ENCODE data around the gene PIP5K1C.
"Not testable (repeated sequence)": the region's sequence is repeated elsewhere in the genome, so short reads cannot be mapped to it uniquely, and the experiment has no call there.

PIP5K1C gene

DNA sequence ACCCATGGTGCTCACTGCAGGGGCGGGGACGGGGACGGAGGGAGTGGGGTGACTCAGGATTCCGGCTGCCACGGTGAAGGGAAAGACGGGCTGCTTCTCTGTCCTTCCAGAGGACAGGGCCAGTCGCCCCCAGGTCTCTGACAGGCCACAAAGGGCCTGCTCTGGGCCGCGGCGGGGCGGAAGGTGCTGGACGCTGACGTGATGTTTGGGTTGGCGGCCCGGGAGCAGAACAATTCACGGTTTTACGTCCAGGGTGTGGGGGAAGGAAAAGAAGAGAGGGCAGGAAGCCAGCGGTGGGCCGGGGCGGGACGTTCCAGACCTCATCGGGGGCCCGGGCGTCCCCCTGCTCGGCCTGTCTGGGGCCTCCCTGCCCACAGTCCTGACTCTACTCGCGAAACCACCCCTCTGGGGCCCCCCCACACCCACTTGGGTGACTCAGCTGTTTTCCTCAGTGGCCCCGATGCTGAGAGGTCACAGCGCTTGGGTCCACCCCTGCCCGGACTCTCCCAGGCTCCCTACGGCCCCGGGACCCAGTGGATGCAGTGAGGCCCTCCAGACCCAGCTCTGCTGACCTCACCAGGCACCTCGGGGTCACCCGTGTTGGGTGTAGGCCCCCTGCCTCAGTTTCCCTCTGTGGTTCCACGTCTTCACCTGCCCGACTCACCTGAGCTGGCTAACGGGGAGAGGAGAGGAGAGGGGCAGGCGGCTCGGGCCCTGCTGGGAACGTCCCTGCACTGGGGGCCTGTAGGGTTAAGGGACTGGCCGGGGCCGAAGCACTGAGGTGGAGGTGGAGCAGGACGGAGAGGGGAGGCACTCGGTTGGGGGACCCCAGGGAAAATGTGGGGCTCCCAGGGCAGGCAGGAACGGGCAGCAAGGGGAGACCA, 29.2 kb downstream of the PIP5K1C start:
- Histone ChIP-seq H3K27ac (no peak overlapping the region), H3K4me3 (no peak overlapping the region), H3K9me3 (ENCODE audit: low read depth, low read length) (no peaks in the 10 kb centered on the region), H3K9ac (ENCODE audit: insufficient read length) (no peak overlapping the region), H3K36me3 (ENCODE audit: insufficient read depth, low read length) (no peaks in the 10 kb centered on the region)
- no peak for DNase-seq (ENCODE audit: low read depth, low spot score)
- TF ChIP-seq POLR2AphosphoS5 (IDR thresholded peaks at IDR 0.05; ENCODE audit: borderline replicate concordance, low read depth, low read length): no peak
- TF ChIP-seq EZH2 (IDR thresholded peaks at IDR 0.05): no peak
- no peak for TF ChIP-seq FOXP2 (optimal IDR thresholded peaks at IDR 0.05; ENCODE audit: control extremely low read depth, extremely low read length, insufficient read depth)

DNA sequence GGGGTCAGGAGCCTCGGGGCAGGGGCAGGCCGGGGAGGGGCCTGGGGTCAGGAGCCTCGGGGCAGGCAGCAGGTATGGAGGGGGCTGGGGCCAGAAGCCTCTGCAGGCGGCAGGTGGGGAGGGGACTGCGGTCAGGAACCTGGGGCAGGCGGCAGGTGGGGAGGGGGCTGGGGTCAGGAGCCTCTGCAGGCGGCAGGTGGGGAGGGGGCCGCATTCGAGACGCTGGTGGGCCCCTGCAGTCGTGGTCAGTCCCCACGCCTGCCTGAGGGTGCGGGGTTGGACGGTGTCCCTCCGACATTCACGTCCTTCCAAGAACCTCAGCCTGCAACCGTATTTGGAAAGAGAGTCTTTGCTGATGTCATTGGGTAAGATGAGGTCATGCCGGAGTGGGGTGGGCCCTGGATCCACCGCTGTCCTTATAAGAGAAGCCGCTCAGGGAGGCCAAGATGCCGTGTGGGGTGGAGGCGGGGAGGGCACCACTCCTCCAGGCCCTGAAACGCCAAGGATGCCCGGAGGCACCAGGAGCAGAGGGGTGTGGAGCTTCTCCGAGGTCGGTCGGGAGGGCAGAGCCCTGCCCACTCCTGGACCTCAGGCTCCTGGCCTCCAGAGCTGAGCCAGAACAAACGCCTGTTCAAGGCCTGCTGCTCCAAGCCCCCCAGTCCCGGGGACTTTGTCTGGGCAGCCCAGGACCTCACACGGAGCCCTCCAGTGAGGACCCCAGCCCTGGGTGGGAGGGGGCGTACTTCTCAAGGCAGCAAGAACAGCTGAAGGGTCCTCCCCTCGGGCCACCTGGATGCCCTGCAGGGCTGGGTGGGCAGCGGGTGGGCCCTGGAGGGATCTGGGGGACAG, 30.1 kb downstream of the PIP5K1C start:
- DNase-seq (ENCODE audit: low read depth, low spot score): no peak
- no peak overlapping the region for H3K27ac ChIP-seq
- H3K4me3 ChIP-seq: no peak overlapping the region
- no peak for TF ChIP-seq POLR2AphosphoS5 (IDR thresholded peaks at IDR 0.05; ENCODE audit: borderline replicate concordance, low read depth, low read length)
- no peak for TF ChIP-seq FOXP2 (optimal IDR thresholded peaks at IDR 0.05; ENCODE audit: control extremely low read depth, extremely low read length, insufficient read depth)
- no peak for TF ChIP-seq EZH2 (IDR thresholded peaks at IDR 0.05)
- H3K36me3 ChIP-seq (ENCODE audit: insufficient read depth, low read length): no peaks in the 10 kb centered on the region
- no peak overlapping the region for H3K9ac ChIP-seq (ENCODE audit: insufficient read length)
- no peaks in the 10 kb centered on the region for H3K9me3 ChIP-seq (ENCODE audit: low read depth, low read length)

DNA sequence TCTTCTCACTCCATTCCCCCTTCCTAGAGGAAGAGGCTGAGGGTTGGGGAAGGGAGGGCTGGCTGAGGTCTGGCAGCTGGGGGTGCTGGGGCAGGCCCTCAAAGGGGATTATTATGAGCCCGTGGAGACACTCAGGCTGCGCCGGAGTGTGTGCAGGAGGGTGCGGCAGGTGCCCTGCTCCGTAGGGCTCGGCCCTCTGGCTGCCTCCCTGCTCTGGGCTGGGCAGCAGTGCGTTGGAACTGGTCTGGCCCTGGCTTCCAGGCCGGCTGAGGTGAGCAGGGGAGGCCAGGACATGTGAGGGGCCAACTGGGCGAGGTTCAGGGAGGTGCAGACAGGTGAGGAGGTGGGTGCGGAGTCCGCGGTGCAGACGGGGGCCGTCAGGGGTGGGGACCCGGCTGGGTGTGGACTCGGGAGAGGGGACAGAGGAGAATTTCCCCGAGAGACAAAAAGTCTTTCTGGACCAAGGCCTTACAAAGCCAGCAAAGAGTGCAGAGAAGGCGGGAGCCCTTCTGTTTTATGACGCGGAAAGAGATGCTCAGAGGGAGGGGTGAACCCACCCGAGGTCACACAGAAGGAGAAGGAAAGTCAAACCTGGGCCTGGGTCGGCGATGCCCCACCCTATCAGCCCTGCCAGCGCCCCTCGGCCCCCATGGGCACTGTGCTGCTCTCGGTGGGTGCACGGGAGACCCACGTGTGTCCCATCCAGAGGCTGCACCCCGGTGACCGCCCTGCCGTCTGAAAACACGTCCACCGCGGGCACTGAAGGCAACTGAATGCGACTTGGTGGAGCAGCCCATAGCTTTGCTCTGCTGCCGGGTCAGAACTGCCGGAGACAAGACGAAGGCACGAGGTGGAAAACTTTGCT, 31.0 kb downstream of the PIP5K1C start:
- H3K9me3 ChIP-seq (ENCODE audit: low read depth, low read length): no peaks in the 10 kb centered on the region
- DNase-seq (ENCODE audit: low read depth, low spot score): no peak
- H3K27ac ChIP-seq: no peak overlapping the region
- TF ChIP-seq EZH2 (IDR thresholded peaks at IDR 0.05) (no peak), FOXP2 (optimal IDR thresholded peaks at IDR 0.05; ENCODE audit: control extremely low read depth, extremely low read length, insufficient read depth) (no peak), POLR2AphosphoS5 (IDR thresholded peaks at IDR 0.05; ENCODE audit: borderline replicate concordance, low read depth, low read length) (no peak)
- no peaks in the 10 kb centered on the region for H3K36me3 ChIP-seq (ENCODE audit: insufficient read depth, low read length)
- H3K9ac ChIP-seq (ENCODE audit: insufficient read length): no peak overlapping the region
- no peak overlapping the region for H3K4me3 ChIP-seq

DNA sequence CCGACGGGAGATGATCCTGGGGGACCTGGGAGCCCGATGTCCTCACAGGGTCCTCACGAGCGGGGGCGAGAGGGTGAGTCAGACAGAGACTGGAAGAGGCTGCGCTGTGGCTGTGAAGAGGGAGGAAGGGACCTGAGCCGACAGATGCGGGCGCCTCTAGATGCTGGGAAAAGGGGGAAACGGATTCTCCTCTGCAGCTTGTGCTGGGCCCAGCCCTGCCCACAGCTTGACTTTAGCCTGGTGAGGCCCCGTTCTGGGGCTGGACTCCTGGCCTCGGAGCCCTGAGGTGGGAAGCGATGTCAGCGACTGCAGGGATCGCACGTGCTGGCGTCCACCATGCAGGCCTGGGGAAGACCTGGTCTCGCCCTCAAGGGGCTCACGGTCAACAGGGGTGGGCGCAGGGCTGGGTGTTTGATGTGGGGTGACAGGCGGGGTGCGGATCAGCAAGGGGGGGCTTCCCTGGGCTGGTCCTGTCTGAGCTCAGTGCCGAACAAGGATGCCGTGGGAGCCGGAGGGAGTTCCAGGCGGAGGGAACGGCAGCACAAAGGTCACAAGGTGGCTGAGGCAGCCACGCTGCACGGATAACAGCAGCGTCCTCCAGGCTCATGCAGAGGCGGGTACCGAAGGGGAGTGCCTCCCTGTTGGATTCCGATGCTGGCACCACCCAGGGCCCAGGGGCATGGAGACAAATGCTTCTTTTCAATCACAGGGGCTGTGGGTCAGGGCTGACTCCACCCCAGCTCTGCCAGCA, 31.8 kb downstream of the PIP5K1C start:
- Histone ChIP-seq H3K36me3 (ENCODE audit: insufficient read depth, low read length) (no peaks in the 10 kb centered on the region), H3K9ac (ENCODE audit: insufficient read length) (no peak overlapping the region), H3K27ac (no peak overlapping the region), H3K4me3 (no peak overlapping the region), H3K9me3 (ENCODE audit: low read depth, low read length) (no peaks in the 10 kb centered on the region)
- TF ChIP-seq FOXP2 (optimal IDR thresholded peaks at IDR 0.05; ENCODE audit: control extremely low read depth, extremely low read length, insufficient read depth) (no peak), POLR2AphosphoS5 (IDR thresholded peaks at IDR 0.05; ENCODE audit: borderline replicate concordance, low read depth, low read length) (no peak), EZH2 (IDR thresholded peaks at IDR 0.05) (no peak)
- no peak for DNase-seq (ENCODE audit: low read depth, low spot score)

DNA sequence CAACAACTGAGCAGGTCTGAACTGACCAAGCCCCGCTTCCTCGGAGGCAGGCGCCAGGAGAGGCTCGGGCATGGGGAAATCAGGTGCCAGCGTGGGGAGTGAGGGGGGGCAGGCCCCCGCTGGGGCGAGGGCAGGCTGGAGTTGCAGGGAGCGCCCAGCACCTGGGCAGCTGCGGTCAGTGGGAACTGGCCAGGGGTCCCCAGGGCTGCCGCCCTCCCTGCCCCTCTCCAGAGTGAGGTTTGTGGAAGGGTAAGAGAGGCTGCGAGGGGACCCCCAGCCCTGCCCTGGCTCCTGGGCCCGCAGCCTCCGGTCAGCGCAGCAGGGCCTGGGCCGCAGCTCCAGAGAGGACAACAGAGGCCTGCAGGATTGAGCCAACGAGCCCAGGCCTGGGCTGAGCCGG, 32.5 kb downstream of the PIP5K1C start:
- H3K4me3 ChIP-seq: no peak overlapping the region
- H3K9ac ChIP-seq (ENCODE audit: insufficient read length): no peak overlapping the region
- TF ChIP-seq EZH2 (IDR thresholded peaks at IDR 0.05) (no peak), FOXP2 (optimal IDR thresholded peaks at IDR 0.05; ENCODE audit: control extremely low read depth, extremely low read length, insufficient read depth) (no peak), POLR2AphosphoS5 (IDR thresholded peaks at IDR 0.05; ENCODE audit: borderline replicate concordance, low read depth, low read length) (no peak)
- no peaks in the 10 kb centered on the region for H3K9me3 ChIP-seq (ENCODE audit: low read depth, low read length)
- no peak overlapping the region for H3K27ac ChIP-seq
- DNase-seq (ENCODE audit: low read depth, low spot score): no peak
- H3K36me3 ChIP-seq (ENCODE audit: insufficient read depth, low read length): no peaks in the 10 kb centered on the region

DNA sequence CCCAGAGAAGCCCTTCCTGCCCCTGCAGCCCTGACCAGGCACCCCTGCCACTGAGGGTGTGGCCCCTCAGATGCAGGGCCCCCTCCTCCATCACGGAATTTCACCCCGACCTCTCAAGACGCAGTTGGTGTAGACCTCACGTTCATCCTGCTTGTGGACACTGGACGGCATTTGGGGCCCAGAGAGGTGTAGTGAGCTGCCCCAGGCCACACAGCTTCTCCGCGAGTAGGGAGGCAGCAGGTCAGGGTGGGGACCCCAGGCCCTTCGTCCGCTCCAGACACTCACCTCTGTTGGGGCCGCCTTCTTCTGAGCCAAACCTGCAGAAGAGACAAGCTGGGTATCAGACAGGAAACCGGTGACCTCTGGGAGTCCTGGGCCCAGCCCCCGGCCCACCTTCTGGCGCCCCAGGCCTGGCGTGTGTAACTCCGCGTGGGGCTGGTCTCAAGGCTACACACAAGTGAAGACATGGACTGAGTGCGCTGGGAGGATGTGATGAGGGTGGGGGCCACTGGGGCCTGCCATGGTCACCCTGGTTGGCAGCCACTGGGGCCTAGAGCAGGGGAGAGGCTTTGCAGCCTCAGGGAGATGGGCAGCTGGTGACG, 33.1 kb downstream of the PIP5K1C start:
- Histone ChIP-seq H3K9ac (ENCODE audit: insufficient read length) (no peak overlapping the region), H3K9me3 (ENCODE audit: low read depth, low read length) (no peaks in the 10 kb centered on the region), H3K4me3 (no peak overlapping the region), H3K27ac (no peak overlapping the region), H3K36me3 (ENCODE audit: insufficient read depth, low read length) (no peaks in the 10 kb centered on the region)
- TF ChIP-seq POLR2AphosphoS5 (IDR thresholded peaks at IDR 0.05; ENCODE audit: borderline replicate concordance, low read depth, low read length): no peak
- TF ChIP-seq FOXP2 (optimal IDR thresholded peaks at IDR 0.05; ENCODE audit: control extremely low read depth, extremely low read length, insufficient read depth): no peak
- TF ChIP-seq EZH2 (IDR thresholded peaks at IDR 0.05): no peak
- no peak for DNase-seq (ENCODE audit: low read depth, low spot score)

DNA sequence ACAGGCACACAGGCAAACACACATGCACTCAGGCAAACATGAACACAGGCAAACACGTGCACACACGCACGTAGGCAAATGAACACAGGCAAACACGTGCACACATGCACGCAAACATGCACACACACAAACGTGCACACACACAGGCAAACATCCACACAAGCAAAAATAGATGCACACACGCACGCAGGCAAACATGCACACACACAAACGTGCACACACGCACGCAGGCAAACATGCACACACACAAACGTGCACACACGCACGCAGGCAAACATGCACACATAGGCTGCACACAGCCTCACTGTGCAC, 33.8 kb downstream of the PIP5K1C start:
- H3K9me3 ChIP-seq (ENCODE audit: low read depth, low read length); H3K27ac ChIP-seq; H3K9ac ChIP-seq (ENCODE audit: insufficient read length); H3K36me3 ChIP-seq (ENCODE audit: insufficient read depth, low read length); H3K4me3 ChIP-seq; DNase-seq (ENCODE audit: low read depth, low spot score): not testable (repeated sequence)
